Activated B cell treated with CpG ODN at 0.5 μM for 24 hours (primary cell): ENCODE measurements around the gene ZNFX1. TPM values are rescaled to one million over a fixed set of nuclear protein-coding genes. Genes with fewer than 3 reads are reported as not detected.
"Not testable (repeated sequence)": the region's sequence is repeated elsewhere in the genome, so short reads cannot be mapped to it uniquely, and the experiment has no call there.

ENCODE experiments used
- ATAC-seq: fragments of 200-7000 bp; cut with Tn5 transposase; one replicate; pipeline ENCODE4 v1.10.0; 2021; ENCODE audit warnings: low read depth, mild to moderate bottlenecking, moderate library complexity
- CTCF ChIA-PET: fragments of 350-600 bp; sonication (Branson Sonifier 250); formaldehyde crosslinking; loops from one replicate; lab custom pipeline; 2021; ENCODE audit warnings: antibody characterized with exemption; lab: Charles Lee
- POLR2A ChIA-PET: fragments of 350-600 bp; sonication (Branson Sonifier 250); formaldehyde crosslinking; loops from one replicate; lab custom pipeline; 2021; ENCODE audit warnings: antibody characterized with exemption; lab: Charles Lee
- DNase-seq: peaks from one replicate; pipeline ENCODE4 v3.0.0; 2022
- H3K27ac Mint-ChIP-seq: one replicate; pipeline ENCODE4 v1.8.0; 2020; ENCODE audit warnings: mixed read lengths
- H3K27me3 Mint-ChIP-seq: one replicate; pipeline ENCODE4 v1.8.0; 2021; ENCODE audit warnings: mixed read lengths
- H3K36me3 Mint-ChIP-seq: one replicate; pipeline ENCODE4 v1.8.0; 2021; ENCODE audit warnings: low read depth, mixed read lengths
- H3K4me1 Mint-ChIP-seq: one replicate; pipeline ENCODE4 v1.8.0; 2021; ENCODE audit warnings: mixed read lengths
- H3K4me3 Mint-ChIP-seq: one replicate; pipeline ENCODE4 v1.8.0; 2020; ENCODE audit warnings: mild to moderate bottlenecking, mixed read lengths
- H3K9me3 Mint-ChIP-seq: one replicate; pipeline ENCODE4 v1.8.0; 2020; ENCODE audit warnings: mixed read lengths
- intact Hi-C: fragments of 100-400 bp; cut with micrococcal nuclease; formaldehyde crosslinking; loops from one replicate; pipeline ENCODE4 v1.15.1; 2024
- total RNA-seq: library from RNA; stranded (reverse); gene quantifications from 2 replicates; pipeline ENCODE4 v1.2.3, GENCODE V29; 2022
- TF ChIP-seq, protein P1 (sequence below): fragments of 200-600 bp; IDR thresholded peaks from one replicate; pipeline ENCODE4 v1.8.0; 2022; ENCODE audit warnings: antibody characterized with exemption, mild to moderate bottlenecking

ZNFX1 gene
- total RNA-seq, 1 donor from 2014 or later = 51.9 TPM

- no peaks in the 10 kb centered on the region for H3K36me3 Mint-ChIP-seq
- H3K27me3 Mint-ChIP-seq = no peaks in the 10 kb centered on the region
- ChIA-PET CTCF (no interaction called here), POLR2A (no interaction called here)
- no peak for DNase-seq
- H3K27ac Mint-ChIP-seq = no peak overlapping the region
- no peaks in the 10 kb centered on the region for H3K9me3 Mint-ChIP-seq
- peaks cover 2% of the 10 kb centered on the region for H3K4me1 Mint-ChIP-seq
- intact Hi-C loops = no loop called here
- H3K4me3 Mint-ChIP-seq = no peak overlapping the region
- ATAC-seq = no peak
- TF ChIP-seq, protein P1, sequence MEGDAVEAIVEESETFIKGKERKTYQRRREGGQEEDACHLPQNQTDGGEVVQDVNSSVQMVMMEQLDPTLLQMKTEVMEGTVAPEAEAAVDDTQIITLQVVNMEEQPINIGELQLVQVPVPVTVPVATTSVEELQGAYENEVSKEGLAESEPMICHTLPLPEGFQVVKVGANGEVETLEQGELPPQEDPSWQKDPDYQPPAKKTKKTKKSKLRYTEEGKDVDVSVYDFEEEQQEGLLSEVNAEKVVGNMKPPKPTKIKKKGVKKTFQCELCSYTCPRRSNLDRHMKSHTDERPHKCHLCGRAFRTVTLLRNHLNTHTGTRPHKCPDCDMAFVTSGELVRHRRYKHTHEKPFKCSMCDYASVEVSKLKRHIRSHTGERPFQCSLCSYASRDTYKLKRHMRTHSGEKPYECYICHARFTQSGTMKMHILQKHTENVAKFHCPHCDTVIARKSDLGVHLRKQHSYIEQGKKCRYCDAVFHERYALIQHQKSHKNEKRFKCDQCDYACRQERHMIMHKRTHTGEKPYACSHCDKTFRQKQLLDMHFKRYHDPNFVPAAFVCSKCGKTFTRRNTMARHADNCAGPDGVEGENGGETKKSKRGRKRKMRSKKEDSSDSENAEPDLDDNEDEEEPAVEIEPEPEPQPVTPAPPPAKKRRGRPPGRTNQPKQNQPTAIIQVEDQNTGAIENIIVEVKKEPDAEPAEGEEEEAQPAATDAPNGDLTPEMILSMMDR = no peak
These were observed 25.3 kb upstream of the ZNFX1 start for GRCh38 chr20:49303065-49303552.

DNA sequence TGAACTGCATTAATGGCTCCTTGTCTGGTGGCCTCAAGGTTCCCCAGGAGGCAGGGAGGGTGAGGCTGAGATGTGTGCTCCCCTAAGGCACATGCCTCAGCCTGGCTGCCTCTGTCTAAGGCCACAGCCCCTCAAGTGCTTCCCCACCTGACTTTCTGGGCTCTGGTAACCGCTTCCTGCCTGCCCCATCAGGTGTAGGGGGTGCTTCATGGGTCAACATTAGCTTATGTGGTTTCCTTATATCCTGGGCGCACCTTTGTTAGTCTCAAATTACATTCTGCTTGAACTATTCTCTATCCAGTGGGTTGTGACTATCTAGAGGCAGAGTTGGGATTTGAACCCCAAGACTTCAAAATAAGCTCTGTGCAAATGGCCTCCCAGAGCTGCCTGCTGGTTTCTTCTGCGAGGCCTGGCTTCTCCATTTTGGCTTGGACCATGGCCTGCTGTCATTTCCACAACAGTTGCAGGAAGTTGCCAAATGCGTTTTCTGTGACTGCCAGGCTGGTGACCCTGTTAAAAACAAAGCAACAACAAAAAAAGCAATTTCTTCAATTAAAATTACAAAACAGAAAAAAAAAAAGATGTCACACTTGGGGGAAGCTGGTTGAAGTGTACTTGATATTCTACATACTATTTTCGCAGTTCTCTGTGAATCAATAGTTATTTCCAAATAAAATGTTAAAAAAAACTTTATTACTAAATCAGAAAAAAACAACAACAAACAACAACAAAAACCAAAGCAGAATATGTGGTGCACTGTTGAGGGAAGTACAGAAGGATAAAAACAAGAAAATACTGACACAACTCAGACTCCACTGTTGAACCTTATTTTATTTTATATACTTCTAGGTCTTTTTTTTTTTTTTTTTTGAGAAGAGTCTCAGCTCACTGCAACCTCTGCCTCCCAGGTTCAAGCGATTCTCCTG, 20.0 kb upstream of the ZNFX1 start:
- ChIA-PET POLR2A (no interaction called here), CTCF (no interaction called here)
- intact Hi-C loops = no loop called here
- DNase-seq (no peak), ATAC-seq (no peak)
- Mint-ChIP-seq H3K9me3 (peaks cover 2% of the 10 kb centered on the region), H3K27ac (no peak overlapping the region), H3K36me3 (peaks cover 35% of the 10 kb centered on the region), H3K4me3 (no peak overlapping the region), H3K4me1 (no peaks in the 10 kb centered on the region), H3K27me3 (no peaks in the 10 kb centered on the region)
- TF ChIP-seq, protein P1 = no peak

DNA sequence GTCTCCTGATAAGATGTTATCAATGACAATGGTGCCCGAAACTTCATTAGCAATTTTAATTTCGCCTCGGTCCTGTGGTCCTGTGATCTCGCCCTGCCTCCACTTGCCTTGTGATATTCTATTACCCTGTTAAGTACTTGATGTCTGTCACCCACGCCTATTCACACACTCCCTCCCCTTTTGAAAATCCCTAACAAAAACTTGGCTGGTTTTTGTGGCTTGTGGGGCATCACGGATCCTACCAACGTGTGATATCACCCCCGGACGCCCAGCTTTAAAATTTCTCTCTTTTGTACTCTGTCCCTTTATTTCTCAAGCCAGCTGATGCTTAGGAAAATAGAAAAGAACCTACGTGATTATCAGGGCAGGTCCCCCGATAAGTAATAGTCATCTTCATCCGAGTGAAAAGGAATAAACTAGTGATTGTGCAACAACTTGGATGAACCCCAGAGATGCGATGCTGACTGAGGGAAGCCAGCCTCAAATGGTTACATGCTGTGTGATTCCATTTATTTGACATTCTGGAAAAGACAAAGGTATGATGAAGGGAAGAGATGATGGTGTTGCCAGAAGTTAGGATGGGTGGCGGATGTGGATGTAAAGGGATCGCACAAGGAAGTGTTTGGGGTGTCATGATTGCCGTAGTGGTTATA, 16.3 kb upstream of the ZNFX1 start:
- POLR2A ChIA-PET = interaction anchor here (0.6 to 1.2 kb wide), 2 partner anchors 18 to 647 kb away, joined by 3 read pairs; no protein-coding TSS in a partner anchor
- H3K36me3 Mint-ChIP-seq = peaks cover 70% of the 10 kb centered on the region

GRCh38 chr20:49293122-49293521, 15.3 kb upstream of the ZNFX1 start:
- Mint-ChIP-seq H3K4me3 (no peak overlapping the region), H3K36me3 (peaks cover 80% of the 10 kb centered on the region), H3K9me3 (peaks cover 7% of the 10 kb centered on the region), H3K4me1 (peaks cover 19% of the 10 kb centered on the region), H3K27me3 (no peaks in the 10 kb centered on the region), H3K27ac (peak overlapping the region; percentile 35)
- TF ChIP-seq, protein P1 = no peak
- ATAC-seq (no peak), DNase-seq (no peak)
- ChIA-PET CTCF (no interaction called here), POLR2A (interaction anchor here (4.2 kb wide), 1 partner anchor 13 kb away, joined by 63 read pairs; the partner anchor contains the start of gene ZNFX1)
- intact Hi-C loops = no loop called here

More for the DNA sequence above, 16.3 kb upstream of the ZNFX1 start:
- H3K4me3 Mint-ChIP-seq, DNase-seq, intact Hi-C loops, ATAC-seq, H3K27me3 Mint-ChIP-seq, H3K9me3 Mint-ChIP-seq, CTCF ChIA-PET, H3K27ac Mint-ChIP-seq: not testable (repeated sequence)
- peaks cover 15% of the 10 kb centered on the region for H3K4me1 Mint-ChIP-seq

DNA sequence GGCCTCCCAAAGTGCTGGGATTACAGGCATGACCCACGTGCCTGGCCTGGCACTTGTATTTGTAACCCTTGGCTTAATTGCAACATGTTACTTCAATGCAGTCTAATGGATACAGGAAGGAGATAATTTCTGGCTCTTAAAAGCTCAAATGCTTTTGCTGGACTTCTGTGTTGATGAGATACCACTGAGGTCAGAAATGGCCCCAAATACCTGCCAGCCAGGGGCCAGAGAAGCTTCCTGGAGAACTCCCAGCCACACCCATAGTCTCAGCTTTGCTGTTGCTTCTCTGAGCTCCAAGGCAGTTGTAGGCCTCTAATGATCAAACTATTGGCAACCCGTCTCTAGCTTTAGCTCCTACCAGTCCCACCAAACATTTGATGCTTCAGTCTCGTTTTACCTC, 14.2 kb upstream of the ZNFX1 start:
- H3K4me1 Mint-ChIP-seq = peaks cover 26% of the 10 kb centered on the region
- TF ChIP-seq, protein P1 = no peak
- ATAC-seq = no peak
- H3K27ac Mint-ChIP-seq = no peak overlapping the region
- no peak for DNase-seq
- H3K9me3 Mint-ChIP-seq = peaks cover 10% of the 10 kb centered on the region
- intact Hi-C loops = no loop called here
- ChIA-PET POLR2A (interaction anchor here (1.1 to 4.2 kb wide), 2 partner anchors 12 to 24 kb away, joined by 6 to 63 read pairs; partner anchors contain the start of gene ZNFX1), CTCF (no interaction called here)
- peaks cover 87% of the 10 kb centered on the region for H3K36me3 Mint-ChIP-seq
- H3K4me3 Mint-ChIP-seq = no peak overlapping the region
- no peaks in the 10 kb centered on the region for H3K27me3 Mint-ChIP-seq
